Left cardiac atrium (tissue), 4 donors: Measurements from ENCODE around the gene GEMIN2. TPM values are rescaled to one million over a fixed set of nuclear protein-coding genes. Genes with fewer than 3 reads are reported as not detected.
"Not testable (repeated sequence)": the region's sequence is repeated elsewhere in the genome, so short reads cannot be mapped to it uniquely, and the experiment has no call there.

Experiments
- ATAC-seq, 2 donors: fragments of 200-7000 bp; cut with Tn5 transposase; one replicate each; pipeline ENCODE4 v1.9.1; 2020; ENCODE audit warnings: mild to moderate bottlenecking in 2 of 2, moderate library complexity in 2 of 2
- DNase-seq: peaks from one replicate; pipeline ENCODE4 v3.0.0-alpha.2; 2020
- intact Hi-C, 2 donors: fragments of 100-400 bp; cut with DNase I; formaldehyde crosslinking; loops; one replicate each; pipeline versions ENCODE4 v1.14.1 to v1.15.1; 2022 to 2023
- long read RNA-seq: library from polyadenylated mRNA; unstranded; transcript quantifications from one replicate; pipeline ENCODE4 v2.0.0, GENCODE V29; 2021
- total RNA-seq, 2 donors: library from RNA; stranded (reverse); fragmentation: NEBNext Ultra II Directional; extraction: Animal tissue kit (Norgen Biotek cat#: 25700); gene quantifications; one replicate each; pipeline ENCODE4 v1.2.1, GENCODE V29; 2021
- donor health status: DM: no; HTN: yes; CAD: no.
- donor health status: DM: no; HTN: yes; CAD: no; lungs with severe emphysema.
- donor health status: DM: yes; HTN: yes; CAD: no.
- donor health status: Dilated cardiomyopathy.

GEMIN2 gene
- total RNA-seq, result 1 to 10 TPM; 5.4 to 9.1 TPM
- long read RNA-seq, partial matches to known transcripts, result 0 of 4 reads
- long read RNA-seq, other reads (novel, unspliced or antisense), result 1 of 4 reads

GRCh38 chr14:39114073-39114838, at the start of gene GEMIN2:
TSS of gene GEMIN2 (plus strand) at chr14:39114323. CDS start at chr14:39114339, 16 bp downstream.
- intact Hi-C loops, result loop anchor here in 1 of 2 donors (10.0 kb wide), 1 partner anchor 51 kb away; no protein-coding TSS in a partner anchor
- DNase-seq, result peak; percentile 95
- ATAC-seq, result peak; percentile 100

- DNase-seq, ATAC-seq, intact Hi-C loops: not testable (repeated sequence)
These were observed 44.8 kb upstream of the GEMIN2 start for GRCh38 chr14:39069169-39069805.

GRCh38 chr14:39069923-39070322, 44.2 kb upstream of the GEMIN2 start:
- intact Hi-C loops, result no loop called here
- DNase-seq (no peak), ATAC-seq (no peak)

GRCh38 chr14:39071096-39071495, 43.0 kb upstream of the GEMIN2 start:
- no peak for ATAC-seq
- intact Hi-C loops, result no loop called here
- no peak for DNase-seq

- intact Hi-C loops, result no loop called here
- ATAC-seq, result no peak
- no peak for DNase-seq
These were observed 33.2 kb upstream of the GEMIN2 start for GRCh38 chr14:39080886-39081285.

- intact Hi-C loops, result no loop called here
- ATAC-seq (no peak), DNase-seq (no peak)
These were observed 31.0 kb upstream of the GEMIN2 start for GRCh38 chr14:39083127-39083526.

- no peak for ATAC-seq
- no peak for DNase-seq
- intact Hi-C loops, result no loop called here
These were observed 28.2 kb upstream of the GEMIN2 start for GRCh38 chr14:39085933-39086332.

- intact Hi-C loops, result no loop called here
- DNase-seq, result no peak
- no peak for ATAC-seq
These were observed 26.6 kb upstream of the GEMIN2 start for GRCh38 chr14:39087493-39087892.

GRCh38 chr14:39090548-39091111, 23.5 kb upstream of the GEMIN2 start:
- no peak for ATAC-seq
- intact Hi-C loops, result no loop called here
- DNase-seq, result no peak

- DNase-seq, result no peak
- intact Hi-C loops, result no loop called here
- no peak for ATAC-seq
These were observed 22.4 kb upstream of the GEMIN2 start for GRCh38 chr14:39091716-39092115.

GRCh38 chr14:39094515-39094914, 19.6 kb upstream of the GEMIN2 start:
- no peak for ATAC-seq
- intact Hi-C loops, result no loop called here
- no peak for DNase-seq

- DNase-seq (no peak), ATAC-seq (peak; percentile 63 to 82)
- intact Hi-C loops, result no loop called here
These were observed 17.0 kb upstream of the GEMIN2 start for GRCh38 chr14:39097159-39097558.

GRCh38 chr14:39099215-39099614, 14.9 kb upstream of the GEMIN2 start:
- ATAC-seq, DNase-seq, intact Hi-C loops: not testable (repeated sequence)

- intact Hi-C loops, result loop anchor here (10.0 kb wide), 3 partner anchors 65 to 335 kb away; partner anchors contain the start of gene FBXO33 (in 1 of the 2)
- ATAC-seq (no peak), DNase-seq (no peak)
These were observed 14.4 kb upstream of the GEMIN2 start for GRCh38 chr14:39099748-39100147.

- peak; percentile 45 to 71 for ATAC-seq
- DNase-seq, result no peak
- intact Hi-C loops, result loop anchor here (10.0 kb wide), 3 partner anchors 62 to 332 kb away; partner anchors contain the start of gene FBXO33 (in 1 of the 2)
These were observed 11.7 kb upstream of the GEMIN2 start for GRCh38 chr14:39102265-39102968.

- DNase-seq (peak; percentile 95), ATAC-seq (peak; percentile 99)
- intact Hi-C loops, result loop anchor here (10.0 kb wide), 3 partner anchors 62 to 332 kb away; partner anchors contain the start of gene FBXO33 (in 1 of the 2)
These were observed 10.9 kb upstream of the GEMIN2 start, which contains the start of gene SEC23A for GRCh38 chr14:39102969-39103957. TSS of gene SEC23A (minus strand) at chr14:39103235. CDS start at chr14:39096118, 7,117 bp downstream.

GRCh38 chr14:39104078-39104801, 9.9 kb upstream of the GEMIN2 start:
- ATAC-seq, DNase-seq: not testable (repeated sequence)
- intact Hi-C loops, result loop anchor here (10.0 kb wide), 3 partner anchors 61 to 331 kb away; partner anchors contain the start of gene FBXO33 (in 1 of the 2)
